ENCODE measurements around the gene ZBED5. TPM values are rescaled to one million over a fixed set of nuclear protein-coding genes. Genes with fewer than 3 reads are reported as not detected.
A peak's percentile ranks its signal among the peaks of the same experiment; 100 is the strongest.
"Not testable (repeated sequence)": the region's sequence is repeated elsewhere in the genome, so short reads cannot be mapped to it uniquely, and the experiment has no call there.

Gene ZBED5
- 31.0 and 47.2 TPM in 2 replicates for total RNA-seq (2014; rRNA removed)
- polyA plus RNA-seq (2012) = 10.6 TPM

DNA sequence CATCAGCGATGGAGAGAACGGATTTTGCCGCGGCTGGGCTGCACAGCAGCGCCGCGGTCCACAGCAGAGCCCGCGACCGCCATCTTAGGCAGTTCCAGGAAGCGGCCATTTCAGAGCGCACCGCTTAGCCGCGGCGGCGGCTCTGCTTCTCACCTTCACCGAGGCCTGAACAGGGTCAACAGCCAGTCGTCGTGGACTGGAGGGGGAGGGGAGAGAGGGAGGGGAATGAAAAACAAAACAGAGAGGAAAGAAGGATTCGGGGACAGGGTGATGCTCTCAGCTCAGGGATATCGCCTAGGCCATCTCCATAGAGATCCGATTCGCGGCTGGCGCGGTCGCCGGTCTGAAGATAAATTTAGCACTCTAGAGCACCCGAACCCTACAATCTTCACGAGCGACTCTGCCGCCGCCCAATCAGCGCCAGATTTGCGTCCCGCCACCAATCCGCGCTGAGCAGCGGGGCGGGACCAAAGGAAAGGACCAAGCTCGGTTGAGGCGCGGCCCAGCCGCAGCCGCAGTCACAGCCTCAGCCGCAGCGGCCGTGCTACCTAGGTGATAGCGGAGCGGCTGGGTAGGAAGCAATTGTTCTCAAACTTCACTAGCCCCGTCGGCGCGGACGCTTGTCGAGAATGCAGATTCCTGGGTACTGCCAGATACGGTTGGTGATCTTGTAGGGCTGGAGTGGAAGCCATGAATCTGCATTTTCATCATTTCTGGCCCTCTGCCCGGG, at the start of gene ZBED5:
ZBED5 (minus strand) TSS at position 345 of the 730 bp plus-strand sequence. CDS start 3,108 bp downstream, outside the sequence.
- peak; percentile 99 for DNase-seq (ENCODE audit: low read depth)

GRCh38 chr11:10906521-10906920, 48.7 kb upstream of the ZBED5 start:
- peak; percentile 97 for DNase-seq (ENCODE audit: low read depth)

- no peak for DNase-seq (ENCODE audit: low read depth)
These were observed 44.6 kb upstream of the ZBED5 start for GRCh38 chr11:10902301-10903063.

- peak; percentile 95 for DNase-seq (ENCODE audit: low read depth)
These were observed 43.0 kb upstream of the ZBED5 start for GRCh38 chr11:10900681-10901415.

- DNase-seq (ENCODE audit: low read depth) = peak; percentile 85
These were observed 41.4 kb upstream of the ZBED5 start for GRCh38 chr11:10899121-10899830.

- no peak for DNase-seq (ENCODE audit: low read depth)
These were observed 40.8 kb upstream of the ZBED5 start for GRCh38 chr11:10898763-10899025.

DNA sequence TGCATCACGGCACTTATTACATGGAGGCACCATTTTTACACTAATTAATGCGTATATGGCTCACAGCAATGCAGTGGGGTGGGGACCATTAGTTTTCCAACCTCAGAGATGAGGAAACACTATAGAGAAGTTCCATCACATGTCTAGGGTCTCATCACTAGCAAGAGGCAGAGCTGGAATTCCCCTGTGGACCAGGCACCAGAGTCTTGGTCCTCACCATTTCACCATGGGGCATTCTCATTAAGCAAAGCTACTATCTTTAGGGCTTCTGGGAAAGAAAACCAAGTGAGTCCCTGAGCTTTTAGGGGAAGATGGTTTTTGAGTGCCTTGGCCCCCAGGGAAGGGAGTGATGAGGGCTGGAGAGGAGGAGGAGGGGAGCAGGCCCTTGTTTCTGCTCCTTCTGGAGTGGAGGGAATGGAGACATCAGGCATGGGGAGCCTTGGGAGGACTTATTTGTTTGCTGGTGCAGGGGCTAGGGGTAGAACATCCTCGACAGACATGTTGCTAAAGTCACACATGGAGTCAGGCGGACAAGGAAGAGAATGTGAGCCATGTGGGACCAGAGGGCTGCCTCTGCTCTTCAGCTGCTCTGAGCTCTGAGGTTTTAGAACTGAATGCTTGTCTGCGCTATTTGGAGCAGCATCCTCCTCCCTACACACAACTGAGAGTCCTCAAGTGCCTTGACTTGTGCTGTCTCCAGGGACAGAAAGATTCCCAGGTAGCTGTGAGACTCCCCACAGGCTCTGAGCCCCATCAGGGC, 40.3 kb upstream of the ZBED5 start:
- DNase-seq (ENCODE audit: low read depth) = no peak

DNA sequence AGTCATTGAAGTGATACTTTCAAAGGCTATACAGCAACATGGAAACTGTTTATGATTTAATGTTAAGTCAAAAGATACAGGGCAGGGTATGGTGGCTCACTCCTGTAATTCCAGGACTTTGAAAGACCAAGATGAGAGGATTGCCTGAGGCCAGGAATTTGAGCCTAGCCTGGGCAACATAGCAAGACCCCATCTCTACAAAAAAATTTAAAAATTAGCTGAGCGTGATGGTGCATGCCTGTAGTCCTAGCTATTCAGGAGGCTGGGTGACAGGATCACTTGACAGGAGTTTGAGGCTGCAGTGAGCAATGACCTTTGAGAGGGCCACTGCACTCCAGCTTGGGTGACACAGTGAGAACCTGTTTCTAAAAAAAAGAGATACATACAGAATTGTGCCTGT, 39.3 kb upstream of the ZBED5 start:
- no peak for DNase-seq (ENCODE audit: low read depth)

DNA sequence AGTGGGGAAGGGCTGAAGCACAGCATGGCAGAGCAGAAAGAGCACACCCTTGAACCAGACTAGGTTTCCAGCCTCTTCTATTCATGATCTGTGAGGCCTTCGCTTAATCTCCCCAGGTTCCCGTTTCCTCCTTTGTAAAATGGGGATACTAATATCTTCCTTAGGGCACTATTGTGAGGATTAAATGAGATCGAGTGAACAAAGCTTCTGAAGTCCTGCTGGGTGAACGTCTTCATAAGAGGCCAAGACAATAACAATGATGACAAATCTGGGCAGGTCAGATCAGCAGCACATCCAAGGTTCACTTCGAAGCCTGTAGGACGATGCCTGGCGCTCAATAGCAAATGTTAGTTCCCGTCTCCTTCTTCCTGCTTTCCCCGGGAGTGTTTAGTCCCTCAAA, 38.6 kb upstream of the ZBED5 start:
- DNase-seq (ENCODE audit: low read depth) = no peak

DNA sequence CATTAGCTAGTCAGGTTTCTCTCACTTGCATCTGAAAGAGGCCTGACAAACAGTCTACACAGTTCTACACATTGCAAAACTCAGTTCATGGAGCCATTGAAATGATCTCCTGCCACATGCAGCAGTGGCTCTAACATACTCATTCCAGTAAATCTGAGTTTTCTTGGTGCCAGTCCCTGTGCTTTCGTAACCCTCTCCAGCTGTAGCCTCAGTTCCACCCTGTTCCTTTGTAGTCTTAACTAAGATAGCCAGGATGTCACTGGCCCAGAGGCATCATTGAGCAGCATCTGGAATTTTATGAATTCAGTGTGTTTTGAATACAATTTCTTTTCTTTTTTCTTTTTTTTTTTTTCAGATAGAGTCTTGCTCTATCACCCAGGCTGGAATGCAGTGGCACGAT, 37.4 kb upstream of the ZBED5 start:
- no peak for DNase-seq (ENCODE audit: low read depth)

GRCh38 chr11:10894666-10895065, 36.8 kb upstream of the ZBED5 start:
- no peak for DNase-seq (ENCODE audit: low read depth)

DNA sequence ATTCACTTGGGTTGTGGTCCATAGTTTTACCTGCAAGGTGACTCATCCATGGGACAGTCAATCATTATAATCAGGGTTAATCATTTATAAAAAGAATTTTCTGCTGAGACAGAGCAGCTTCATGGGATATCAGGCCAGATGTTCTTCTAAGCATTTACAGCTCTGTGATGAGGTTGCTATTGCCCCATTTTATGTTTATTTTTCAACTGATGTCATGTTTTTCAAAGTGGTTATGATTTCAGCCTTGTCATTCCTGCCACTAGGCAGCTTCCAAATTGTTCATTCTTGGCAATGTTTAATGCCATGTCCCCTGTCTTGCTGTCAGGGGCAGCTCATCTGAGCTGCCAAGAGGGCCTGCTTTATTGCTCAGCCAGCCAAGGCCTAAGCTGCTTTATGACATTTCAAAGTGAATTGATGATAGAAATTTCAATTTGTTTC, 35.9 kb upstream of the ZBED5 start:
- DNase-seq (ENCODE audit: low read depth) = peak; percentile 56

- no peak for DNase-seq (ENCODE audit: low read depth)
These were observed 34.4 kb upstream of the ZBED5 start for GRCh38 chr11:10892250-10892649.

DNA sequence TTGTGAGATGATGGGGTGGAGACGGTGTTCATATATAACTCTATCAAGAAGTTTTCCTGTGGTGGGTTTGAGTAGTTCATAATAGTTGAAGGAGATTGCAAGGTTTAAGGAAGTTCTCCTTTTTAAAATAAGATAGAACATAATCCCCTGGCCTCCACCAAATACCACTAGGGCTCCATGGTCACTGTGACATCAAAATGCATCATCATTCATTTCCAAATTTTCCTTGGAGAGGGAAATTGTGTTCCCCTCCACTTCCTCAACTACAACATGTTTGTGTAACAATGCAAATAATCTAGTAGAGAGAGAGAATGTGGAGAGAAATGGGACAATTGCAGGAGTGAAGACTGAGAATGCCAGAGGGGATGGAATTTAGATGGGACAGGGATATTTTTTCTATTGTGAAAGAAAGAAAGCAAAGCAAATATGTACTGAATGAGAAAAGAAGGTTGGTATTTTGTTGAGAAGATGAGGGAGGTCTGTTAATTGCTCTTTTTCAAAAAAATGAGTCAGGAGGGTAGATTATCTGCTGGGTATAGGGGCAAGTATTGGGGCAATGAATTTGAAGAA, 33.4 kb upstream of the ZBED5 start:
- DNase-seq (ENCODE audit: low read depth) = no peak

DNA sequence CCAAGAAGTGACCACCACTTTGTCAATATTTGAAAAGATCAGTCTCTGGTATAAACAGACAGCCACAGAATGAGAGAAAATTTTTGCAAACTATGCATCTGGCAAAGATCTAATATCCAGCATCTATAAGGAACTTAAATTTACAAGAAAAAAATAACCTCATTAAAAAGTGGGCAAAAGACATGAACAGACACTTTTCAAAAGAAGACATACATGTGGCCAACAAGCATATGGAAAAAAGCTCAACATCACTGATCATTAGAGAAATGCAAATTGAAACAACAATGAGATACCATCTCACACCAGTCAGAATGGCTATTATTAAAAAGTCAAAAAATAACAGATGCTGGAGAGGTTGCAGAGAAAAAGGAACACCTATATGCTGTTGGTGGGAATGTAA, 32.2 kb upstream of the ZBED5 start:
- DNase-seq (ENCODE audit: low read depth) = not testable (repeated sequence)

GRCh38 chr11:10887307-10887706, 29.5 kb upstream of the ZBED5 start:
- DNase-seq (ENCODE audit: low read depth) = no peak

GRCh38 chr11:10886652-10887250, 28.9 kb upstream of the ZBED5 start:
- no peak for DNase-seq (ENCODE audit: low read depth)

DNA sequence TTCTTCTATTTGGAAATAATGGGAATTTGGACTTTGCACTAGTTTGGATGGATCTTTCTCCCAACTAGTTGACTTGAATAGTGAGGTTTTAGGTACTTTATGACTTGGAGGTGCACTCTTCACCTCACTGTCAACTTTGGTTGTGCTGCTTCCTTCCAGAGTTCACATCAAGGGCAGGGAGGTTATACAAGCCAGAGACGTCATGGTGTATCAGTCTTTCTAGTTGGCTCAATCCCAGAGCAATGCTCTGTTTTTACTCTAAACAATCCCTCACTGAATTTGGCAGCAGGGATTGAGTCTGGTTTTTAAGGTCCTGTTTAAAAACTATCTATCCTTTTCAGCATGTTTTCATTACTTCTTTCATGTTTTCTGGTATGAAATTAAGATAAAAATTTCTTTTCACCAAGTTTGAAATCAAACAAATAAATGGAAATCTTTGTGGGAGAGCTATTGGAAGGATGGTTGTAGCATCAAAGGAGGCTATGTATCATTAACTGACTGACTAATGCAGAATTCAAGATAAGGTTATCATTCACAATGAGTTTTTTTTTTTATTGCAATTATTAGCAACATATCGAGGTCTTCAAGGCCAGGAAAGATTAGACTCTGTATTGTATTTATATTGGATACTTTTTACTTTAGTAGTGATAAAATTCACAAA, 28.0 kb upstream of the ZBED5 start:
- DNase-seq (ENCODE audit: low read depth) = peak; percentile 37

- DNase-seq (ENCODE audit: low read depth) = not testable (repeated sequence)
These were observed 26.4 kb upstream of the ZBED5 start for GRCh38 chr11:10884292-10884691.

GRCh38 chr11:10881892-10882291, 24.0 kb upstream of the ZBED5 start:
- DNase-seq (ENCODE audit: low read depth) = no peak
